BLaER1 (cell line): ENCODE results near the gene MMS19.

Experiments
- H3K27ac ChIP-seq: shearing (Covaris generic); formaldehyde crosslinking; 2 replicates; pipeline ENCODE4 v1.8.1; 2022
- H3K27me3 ChIP-seq: shearing (Covaris generic); formaldehyde crosslinking; 2 replicates; pipeline ENCODE4 v1.8.1; 2022
- H3K36me3 ChIP-seq: shearing (Covaris generic); formaldehyde crosslinking; 2 replicates; pipeline ENCODE4 v1.8.1; 2022
- H3K4me1 ChIP-seq: shearing (Covaris generic); formaldehyde crosslinking; 2 replicates; pipeline ENCODE4 v1.8.1; 2022
- H3K4me2 ChIP-seq: shearing (Covaris generic); formaldehyde crosslinking; 2 replicates; pipeline ENCODE4 v1.8.1; 2022
- H3K4me3 ChIP-seq: shearing (Covaris generic); formaldehyde crosslinking; 2 replicates; pipeline ENCODE4 v1.8.1; 2022
- H3K9ac ChIP-seq: shearing (Covaris generic); formaldehyde crosslinking; 2 replicates; pipeline ENCODE4 v1.8.1; 2022
- H3K9me3 ChIP-seq: shearing (Covaris generic); formaldehyde crosslinking; 2 replicates; pipeline ENCODE4 v1.8.1; 2022
- H4K20me1 ChIP-seq: shearing (Covaris generic); formaldehyde crosslinking; 2 replicates; pipeline ENCODE4 v1.8.1; 2022
- Cebpa-rat ChIP-seq: shearing (Covaris generic); IDR thresholded peaks from 2 replicates; pipeline ENCODE4 v1.8.1; 2022

The MMS19 gene

DNA sequence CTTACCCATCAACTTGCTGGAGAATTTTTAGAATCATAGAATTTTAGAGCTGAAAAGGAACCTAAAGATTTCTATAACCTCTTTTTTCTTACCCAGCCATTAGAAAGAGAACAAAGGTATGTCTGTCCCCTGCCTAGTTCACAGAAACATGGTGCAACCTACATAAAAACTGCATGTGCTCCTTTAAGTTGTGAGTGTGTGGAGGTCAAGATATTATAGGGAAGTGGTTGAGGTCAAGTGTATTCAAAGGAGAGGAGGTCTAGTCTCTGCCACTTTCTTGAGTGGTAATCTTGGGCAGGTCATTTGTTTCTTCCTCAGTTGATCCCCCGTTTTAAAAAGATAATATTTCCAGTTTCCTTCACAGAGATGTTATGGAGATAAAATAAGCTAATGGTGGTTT lies 6.9 kb upstream of the MMS19 start:
- peaks cover 12% of the 10 kb centered on the region for H4K20me1 ChIP-seq
- H3K36me3 ChIP-seq = no peaks in the 10 kb centered on the region
- H3K4me3 ChIP-seq = no peak overlapping the region
- peaks cover under 1% of the 10 kb centered on the region; the same call in 1 of the 2 replicates for H3K4me1 ChIP-seq
- no peaks in the 10 kb centered on the region for H3K9me3 ChIP-seq
- H3K27ac ChIP-seq = no peak overlapping the region
- peaks cover 23% of the 10 kb centered on the region for H3K27me3 ChIP-seq
- H3K4me2 ChIP-seq = no peak overlapping the region
- no peak for TF ChIP-seq Cebpa-rat
- H3K9ac ChIP-seq = no peak overlapping the region

- Histone ChIP-seq H3K4me1 (peaks cover 11% of the 10 kb centered on the region), H3K9ac (no peak overlapping the region), H3K27me3 (peaks cover 37% of the 10 kb centered on the region), H3K4me3 (no peak overlapping the region), H3K9me3 (no peaks in the 10 kb centered on the region), H3K36me3 (no peaks in the 10 kb centered on the region), H3K4me2 (no peak overlapping the region), H3K27ac (no peak overlapping the region), H4K20me1 (peaks cover 26% of the 10 kb centered on the region)
- TF ChIP-seq Cebpa-rat = no peak
These were observed 5.2 kb upstream of the MMS19 start for GRCh38 chr10:97503406-97503805.

GRCh38 chr10:97502916-97503315 lies 4.7 kb upstream of the MMS19 start:
- Histone ChIP-seq H3K36me3 (no peaks in the 10 kb centered on the region), H3K4me3 (no peak overlapping the region), H3K27ac (no peak overlapping the region), H4K20me1 (peaks cover 26% of the 10 kb centered on the region), H3K9me3 (no peaks in the 10 kb centered on the region), H3K27me3 (peaks cover 37% of the 10 kb centered on the region), H3K9ac (no peak overlapping the region), H3K4me2 (no peak overlapping the region), H3K4me1 (peaks cover 11% of the 10 kb centered on the region)
- no peak for TF ChIP-seq Cebpa-rat

- Histone ChIP-seq H3K27ac (no peak overlapping the region), H4K20me1 (peaks cover 51% of the 10 kb centered on the region), H3K4me3 (no peak overlapping the region), H3K9me3 (no peaks in the 10 kb centered on the region), H3K9ac (no peak overlapping the region), H3K27me3 (peaks cover 37% of the 10 kb centered on the region), H3K36me3 (0 out of 2 replicates have a peak, but pooled peaks cover 8% of the 10 kb centered on the region), H3K4me1 (peaks cover 33% of the 10 kb centered on the region), H3K4me2 (peak overlapping the region; percentile 98)
- no peak for TF ChIP-seq Cebpa-rat
These were observed 2.0 kb upstream of the MMS19 start for GRCh38 chr10:97500297-97500575.

DNA sequence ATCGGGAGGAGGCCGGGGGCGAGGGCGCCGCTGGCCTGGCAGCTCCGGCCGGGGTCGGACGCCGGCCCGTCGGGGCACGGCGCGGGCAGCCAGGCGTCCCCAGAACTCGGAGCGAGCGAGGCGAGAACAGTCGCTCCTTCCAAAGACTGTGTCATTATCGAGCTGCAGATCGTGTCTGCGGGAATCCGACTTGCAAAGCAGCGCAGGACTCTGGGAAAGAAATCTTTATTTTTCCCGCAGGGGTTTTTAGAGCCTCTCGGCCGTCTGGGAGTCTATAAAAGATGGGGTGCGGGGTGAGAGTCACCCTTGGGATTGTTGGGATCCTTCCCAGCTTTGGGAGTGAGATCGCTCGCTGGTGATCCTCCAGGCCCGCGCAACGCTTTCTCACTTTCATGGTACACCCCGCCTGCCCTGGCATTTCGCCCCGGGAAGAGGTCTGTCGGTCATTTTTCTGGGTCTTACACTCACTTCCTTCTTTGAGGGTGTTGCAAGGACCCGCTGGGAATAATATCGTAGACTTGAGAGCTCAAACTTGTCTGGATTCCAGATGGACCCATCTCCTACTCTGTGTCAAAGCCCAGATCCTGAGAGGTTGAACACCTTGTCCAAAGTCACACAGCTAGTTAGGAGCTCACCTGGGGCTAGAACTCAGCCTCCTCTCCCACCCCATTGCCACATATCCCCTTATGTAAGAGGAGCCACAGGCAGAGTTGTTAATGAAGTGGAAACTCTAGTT lies 1.5 kb upstream of the MMS19 start:
- Histone ChIP-seq H3K27ac (no peak overlapping the region), H3K9ac (peak overlapping the region; percentile 72), H3K4me2 (peak overlapping the region; percentile 98)

GRCh38 chr10:97498841-97499560 lies 779 bp upstream of the MMS19 start, which contains the start of gene UBTD1:
UBTD1 (plus strand) TSS chr10:97498924; CDS start chr10:97499204, 280 bp downstream.
- H3K9ac ChIP-seq = peak within 1 kb of the TSS; percentile 87
- H3K27me3 ChIP-seq = peaks cover 37% of the 10 kb centered on the region
- H3K4me2 ChIP-seq = peak within 1 kb of the TSS; percentile 98
- H4K20me1 ChIP-seq = peaks cover 63% of the 10 kb centered on the region
- peak within 1 kb of the TSS; percentile 85 for H3K4me3 ChIP-seq
- peaks cover 45% of the 10 kb centered on the region for H3K4me1 ChIP-seq
- peak within 1 kb of the TSS; percentile 89 for H3K27ac ChIP-seq
- TF ChIP-seq Cebpa-rat = no peak
- H3K9me3 ChIP-seq = no peaks in the 10 kb centered on the region
- H3K36me3 ChIP-seq = 0 out of 2 replicates have a peak, but pooled peaks cover 11% of the 10 kb centered on the region

More for the DNA sequence above, 1.5 kb upstream of the MMS19 start:
- H3K4me1 ChIP-seq = peaks cover 38% of the 10 kb centered on the region
- H3K36me3 ChIP-seq = 0 out of 2 replicates have a peak, but pooled peaks cover 8% of the 10 kb centered on the region
- TF ChIP-seq Cebpa-rat = no peak
- H3K9me3 ChIP-seq = no peaks in the 10 kb centered on the region
- H4K20me1 ChIP-seq = peaks cover 56% of the 10 kb centered on the region
- peak overlapping the region; percentile 85 for H3K4me3 ChIP-seq
- H3K27me3 ChIP-seq = peaks cover 37% of the 10 kb centered on the region

DNA sequence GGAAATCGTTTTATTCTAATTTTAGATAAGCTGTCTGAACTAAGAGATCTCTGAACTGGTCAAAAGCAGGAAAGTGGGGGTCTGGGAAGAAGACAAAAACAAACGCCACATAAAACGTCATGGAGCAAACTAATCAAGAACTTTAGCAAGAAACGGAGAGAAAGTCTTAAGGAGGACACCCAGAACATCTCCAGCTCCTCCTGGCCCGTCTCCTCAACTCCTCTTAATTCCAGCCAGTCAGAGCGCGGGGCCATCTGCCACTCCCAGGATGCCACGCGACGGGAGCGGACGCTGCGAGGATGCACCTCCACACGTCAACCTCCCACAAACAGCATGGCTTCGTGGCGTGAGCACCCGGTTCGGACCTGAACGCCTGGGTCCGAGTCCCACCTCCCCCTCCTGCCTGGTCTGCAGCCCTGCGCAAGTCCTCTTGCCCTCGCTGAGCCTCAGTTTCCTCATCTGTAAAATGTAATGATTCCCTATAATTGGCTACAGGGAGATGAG lies 598 bp downstream of the MMS19 start:
- Histone ChIP-seq H3K9me3 (no peaks in the 10 kb centered on the region), H3K27ac (peak overlapping the region; percentile 89), H4K20me1 (peaks cover 77% of the 10 kb centered on the region), H3K4me1 (peaks cover 52% of the 10 kb centered on the region), H3K4me2 (peak overlapping the region; percentile 91), H3K9ac (peak overlapping the region; percentile 87), H3K36me3 (peaks cover 24% of the 10 kb centered on the region), H3K27me3 (peaks cover 37% of the 10 kb centered on the region), H3K4me3 (peak overlapping the region; percentile 85)
- no peak for TF ChIP-seq Cebpa-rat

DNA sequence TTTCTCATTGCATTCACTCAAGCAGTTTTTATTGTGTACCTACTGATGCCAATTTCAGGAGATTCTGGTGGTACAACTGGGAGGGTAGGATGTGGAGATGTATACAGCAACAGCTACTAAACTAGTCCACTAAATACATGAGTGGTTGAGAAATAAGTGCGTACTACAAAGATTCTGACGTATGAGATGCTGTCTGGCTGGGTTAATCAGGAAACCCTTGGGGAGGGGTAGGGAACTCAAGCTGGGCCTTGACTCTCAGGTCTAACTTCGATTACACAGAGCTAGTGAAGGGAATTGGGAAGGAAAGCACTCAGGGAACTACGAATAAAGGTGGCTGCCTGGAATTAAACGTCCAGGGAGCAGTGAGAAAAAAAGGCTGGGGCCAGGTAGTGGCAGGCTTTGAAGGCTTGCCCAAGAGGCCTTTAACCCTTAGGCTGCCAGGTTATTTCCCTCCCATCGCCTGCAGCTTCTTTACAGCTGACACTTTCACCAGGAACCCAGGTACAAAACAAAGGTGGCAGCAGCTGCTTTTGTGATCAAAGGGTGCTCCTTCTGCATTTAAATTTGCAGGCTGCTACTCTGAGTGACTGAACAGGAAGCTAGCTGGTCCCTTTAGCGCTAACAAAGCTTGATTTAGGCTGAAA lies 3.2 kb downstream of the MMS19 start:
- H3K4me3 ChIP-seq = no peak overlapping the region
- peaks cover 12% of the 10 kb centered on the region for H3K27me3 ChIP-seq
- peak overlapping the region; percentile 52 for H3K4me2 ChIP-seq
- H3K36me3 ChIP-seq = peaks cover 27% of the 10 kb centered on the region
- H4K20me1 ChIP-seq = peaks cover 90% of the 10 kb centered on the region
- peak overlapping the region; percentile 23 for H3K9ac ChIP-seq
- no peak overlapping the region for H3K27ac ChIP-seq
- H3K9me3 ChIP-seq = no peaks in the 10 kb centered on the region
- H3K4me1 ChIP-seq = peaks cover 68% of the 10 kb centered on the region
- TF ChIP-seq Cebpa-rat = no peak

GRCh38 chr10:97494151-97494550 lies 4.1 kb downstream of the MMS19 start:
- peaks cover 29% of the 10 kb centered on the region for H3K36me3 ChIP-seq
- peak overlapping the region; percentile 8; the same call in 1 of the 2 replicates for H3K4me2 ChIP-seq
- no peak overlapping the region for H3K9ac ChIP-seq
- H3K27me3 ChIP-seq = peaks cover 4% of the 10 kb centered on the region
- no peak overlapping the region for H3K27ac ChIP-seq
- H3K4me3 ChIP-seq = no peak overlapping the region
- H3K4me1 ChIP-seq = peaks cover 59% of the 10 kb centered on the region
- no peak for TF ChIP-seq Cebpa-rat
- no peaks in the 10 kb centered on the region for H3K9me3 ChIP-seq
- peaks cover 90% of the 10 kb centered on the region for H4K20me1 ChIP-seq
